Measurements from ENCODE around the gene MDFIC. TPM values are rescaled to one million over a fixed set of nuclear protein-coding genes. Genes with fewer than 3 reads are reported as not detected.

The MDFIC gene
- total RNA-seq, 1 experiment from 2014 or later, result 7.3 TPM

DNA sequence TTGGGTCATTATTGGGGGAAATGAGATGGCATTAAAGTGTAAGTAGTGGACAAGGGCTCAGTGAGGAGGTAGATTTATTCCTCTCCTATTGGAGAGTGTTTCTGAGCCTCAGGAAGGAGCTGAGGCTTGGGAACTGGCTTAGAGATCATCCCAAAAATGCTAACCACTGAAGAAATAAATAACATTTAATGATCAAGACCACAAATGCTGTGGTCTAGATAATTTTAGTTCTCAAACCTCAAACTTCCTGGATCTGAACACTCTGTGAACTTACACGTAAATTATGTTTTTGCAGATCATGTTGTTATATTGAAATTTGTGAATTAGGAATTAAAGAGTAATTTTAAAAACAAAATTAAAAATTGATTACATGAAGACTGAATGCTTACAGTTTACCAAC lies 27.3 kb downstream of the MDFIC start:
- ATAC-seq (no peak), DNase-seq (ENCODE audit: low read depth, low spot score) (no peak)
- ChIA-PET CTCF (no interaction called here), POLR2A (no interaction called here)
- TF ChIP-seq TCF7L2 (IDR thresholded peaks at IDR 0.05; ENCODE audit: low read depth, low read length), result no peak
- no peak for TF ChIP-seq SIN3A (IDR thresholded peaks at IDR 0.05; ENCODE audit: borderline replicate concordance, insufficient read depth, low read depth, low read length)
- no peak for TF ChIP-seq POLR2AphosphoS5 (IDR thresholded peaks at IDR 0.05; ENCODE audit: low read depth, low read length)
- TF ChIP-seq, protein P1, sequence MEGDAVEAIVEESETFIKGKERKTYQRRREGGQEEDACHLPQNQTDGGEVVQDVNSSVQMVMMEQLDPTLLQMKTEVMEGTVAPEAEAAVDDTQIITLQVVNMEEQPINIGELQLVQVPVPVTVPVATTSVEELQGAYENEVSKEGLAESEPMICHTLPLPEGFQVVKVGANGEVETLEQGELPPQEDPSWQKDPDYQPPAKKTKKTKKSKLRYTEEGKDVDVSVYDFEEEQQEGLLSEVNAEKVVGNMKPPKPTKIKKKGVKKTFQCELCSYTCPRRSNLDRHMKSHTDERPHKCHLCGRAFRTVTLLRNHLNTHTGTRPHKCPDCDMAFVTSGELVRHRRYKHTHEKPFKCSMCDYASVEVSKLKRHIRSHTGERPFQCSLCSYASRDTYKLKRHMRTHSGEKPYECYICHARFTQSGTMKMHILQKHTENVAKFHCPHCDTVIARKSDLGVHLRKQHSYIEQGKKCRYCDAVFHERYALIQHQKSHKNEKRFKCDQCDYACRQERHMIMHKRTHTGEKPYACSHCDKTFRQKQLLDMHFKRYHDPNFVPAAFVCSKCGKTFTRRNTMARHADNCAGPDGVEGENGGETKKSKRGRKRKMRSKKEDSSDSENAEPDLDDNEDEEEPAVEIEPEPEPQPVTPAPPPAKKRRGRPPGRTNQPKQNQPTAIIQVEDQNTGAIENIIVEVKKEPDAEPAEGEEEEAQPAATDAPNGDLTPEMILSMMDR (IDR thresholded peaks at IDR 0.05), result no peak
- TF ChIP-seq, protein P2, sequence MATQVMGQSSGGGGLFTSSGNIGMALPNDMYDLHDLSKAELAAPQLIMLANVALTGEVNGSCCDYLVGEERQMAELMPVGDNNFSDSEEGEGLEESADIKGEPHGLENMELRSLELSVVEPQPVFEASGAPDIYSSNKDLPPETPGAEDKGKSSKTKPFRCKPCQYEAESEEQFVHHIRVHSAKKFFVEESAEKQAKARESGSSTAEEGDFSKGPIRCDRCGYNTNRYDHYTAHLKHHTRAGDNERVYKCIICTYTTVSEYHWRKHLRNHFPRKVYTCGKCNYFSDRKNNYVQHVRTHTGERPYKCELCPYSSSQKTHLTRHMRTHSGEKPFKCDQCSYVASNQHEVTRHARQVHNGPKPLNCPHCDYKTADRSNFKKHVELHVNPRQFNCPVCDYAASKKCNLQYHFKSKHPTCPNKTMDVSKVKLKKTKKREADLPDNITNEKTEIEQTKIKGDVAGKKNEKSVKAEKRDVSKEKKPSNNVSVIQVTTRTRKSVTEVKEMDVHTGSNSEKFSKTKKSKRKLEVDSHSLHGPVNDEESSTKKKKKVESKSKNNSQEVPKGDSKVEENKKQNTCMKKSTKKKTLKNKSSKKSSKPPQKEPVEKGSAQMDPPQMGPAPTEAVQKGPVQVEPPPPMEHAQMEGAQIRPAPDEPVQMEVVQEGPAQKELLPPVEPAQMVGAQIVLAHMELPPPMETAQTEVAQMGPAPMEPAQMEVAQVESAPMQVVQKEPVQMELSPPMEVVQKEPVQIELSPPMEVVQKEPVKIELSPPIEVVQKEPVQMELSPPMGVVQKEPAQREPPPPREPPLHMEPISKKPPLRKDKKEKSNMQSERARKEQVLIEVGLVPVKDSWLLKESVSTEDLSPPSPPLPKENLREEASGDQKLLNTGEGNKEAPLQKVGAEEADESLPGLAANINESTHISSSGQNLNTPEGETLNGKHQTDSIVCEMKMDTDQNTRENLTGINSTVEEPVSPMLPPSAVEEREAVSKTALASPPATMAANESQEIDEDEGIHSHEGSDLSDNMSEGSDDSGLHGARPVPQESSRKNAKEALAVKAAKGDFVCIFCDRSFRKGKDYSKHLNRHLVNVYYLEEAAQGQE (IDR thresholded peaks at IDR 0.05; ENCODE audit: insufficient read depth in 1 of 2, low read depth in 2 of 2, low read length in 1 of 2), result no peak
- Histone ChIP-seq H3K4me1 (ENCODE audit: control insufficient read depth, insufficient read depth, low read length) (no peaks in the 10 kb centered on the region), H3K27me3 (ENCODE audit: control insufficient read depth, insufficient read depth, low read length) (no peaks in the 10 kb centered on the region), H3K36me3 (ENCODE audit: control insufficient read depth, insufficient read depth, low read length) (no peaks in the 10 kb centered on the region), H3K27ac (ENCODE audit: low read length) (no peak overlapping the region), H3K4me3 (ENCODE audit: low read depth in 2 of 2, low read length in 2 of 2) (no peak overlapping the region), H3K9me3 (ENCODE audit: control insufficient read depth, insufficient read depth, low read depth, low read length) (no peaks in the 10 kb centered on the region)
- in situ Hi-C loops (cut with HindIII; ENCODE audit: low pct_unique_long_range_greater_than_20kb, low sequenced_read_pairs), result no loop called here
- BruUV-seq (replicated peaks), result no TSS peak
- intact Hi-C loops (cut with micrococcal nuclease; ENCODE audit: unreplicated experiment), result no loop called here

DNA sequence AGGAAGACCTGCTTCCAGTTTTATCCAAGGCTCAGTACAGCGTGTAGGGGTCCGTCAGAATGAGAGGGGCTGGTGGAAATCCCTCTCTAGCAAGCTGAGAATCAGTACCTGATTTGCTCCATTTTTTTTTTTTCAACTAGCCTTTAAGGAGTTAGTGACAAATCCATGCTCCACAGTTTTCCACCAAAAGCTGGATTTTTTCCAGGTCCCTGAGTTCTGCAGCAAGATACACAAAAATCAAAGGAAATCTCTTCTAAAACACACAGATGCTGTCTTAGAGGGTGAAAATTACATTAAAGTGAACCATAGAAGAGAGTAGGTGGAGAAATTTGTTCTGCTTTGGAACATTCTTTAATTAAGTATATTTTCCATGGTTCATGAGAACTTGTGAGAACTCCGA lies 30.4 kb downstream of the MDFIC start:
- CTCF ChIA-PET, result no interaction called here
- intact Hi-C loops (cut with micrococcal nuclease; ENCODE audit: unreplicated experiment) (no loop called here), in situ Hi-C loops (cut with HindIII; ENCODE audit: low pct_unique_long_range_greater_than_20kb, low sequenced_read_pairs) (no loop called here)
- H3K27me3 ChIP-seq (ENCODE audit: control insufficient read depth, insufficient read depth, low read length), result no peaks in the 10 kb centered on the region; the same call in 1 of the 2 replicates
- no peak for ATAC-seq
- TF ChIP-seq, protein P2 (IDR thresholded peaks at IDR 0.05; ENCODE audit: insufficient read depth in 1 of 2, low read depth in 2 of 2, low read length in 1 of 2), result no peak
- TF ChIP-seq TCF7L2 (IDR thresholded peaks at IDR 0.05; ENCODE audit: low read depth, low read length), result no peak
- no peak for TF ChIP-seq SIN3A (IDR thresholded peaks at IDR 0.05; ENCODE audit: borderline replicate concordance, insufficient read depth, low read depth, low read length)
- TF ChIP-seq, protein P1 (IDR thresholded peaks at IDR 0.05), result no peak
- TF ChIP-seq POLR2AphosphoS5 (IDR thresholded peaks at IDR 0.05; ENCODE audit: low read depth, low read length), result no peak
- H3K27ac ChIP-seq (ENCODE audit: low read length), result no peak overlapping the region
- no peak for DNase-seq (ENCODE audit: low read depth, low spot score)
- no peaks in the 10 kb centered on the region; the same call in 1 of the 2 replicates for H3K36me3 ChIP-seq (ENCODE audit: control insufficient read depth, insufficient read depth, low read length)
- H3K4me3 ChIP-seq (ENCODE audit: low read depth in 2 of 2, low read length in 2 of 2), result no peak overlapping the region
- no peaks in the 10 kb centered on the region for H3K9me3 ChIP-seq (ENCODE audit: control insufficient read depth, insufficient read depth, low read depth, low read length)
- POLR2A ChIA-PET, result no interaction called here
- BruUV-seq (replicated peaks), result no TSS peak
- no peaks in the 10 kb centered on the region for H3K4me1 ChIP-seq (ENCODE audit: control insufficient read depth, insufficient read depth, low read length)
